Measurements from ENCODE around the gene LRRC26.
"Not testable (repeated sequence)": the region's sequence is repeated elsewhere in the genome, so short reads cannot be mapped to it uniquely, and the experiment has no call there.

Gene LRRC26

GRCh38 chr9:137135154-137135553, 34.7 kb downstream of the LRRC26 start:
- not testable (repeated sequence) for DNase-seq (ENCODE audit: low read depth)

DNA sequence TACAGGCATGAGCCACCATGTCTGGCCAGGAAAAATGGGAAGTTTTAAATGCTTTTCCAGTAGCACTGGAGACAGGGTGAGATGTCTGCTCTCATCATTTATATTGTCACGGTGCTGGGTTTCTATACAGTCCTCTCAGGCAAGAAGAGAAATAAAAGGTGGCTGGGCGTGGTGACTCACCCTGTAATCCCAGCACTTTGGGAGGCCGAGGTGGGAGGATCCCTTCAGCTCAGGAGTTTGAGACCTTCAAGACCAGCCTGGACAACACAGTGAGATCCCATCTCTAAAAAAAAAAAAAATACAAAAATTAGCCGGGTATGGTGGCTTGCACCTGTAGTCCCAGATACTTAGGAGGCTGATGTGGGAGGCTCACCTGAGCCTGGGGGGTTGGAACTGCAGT, 35.7 kb downstream of the LRRC26 start:
- no peak for DNase-seq (ENCODE audit: low read depth)

DNA sequence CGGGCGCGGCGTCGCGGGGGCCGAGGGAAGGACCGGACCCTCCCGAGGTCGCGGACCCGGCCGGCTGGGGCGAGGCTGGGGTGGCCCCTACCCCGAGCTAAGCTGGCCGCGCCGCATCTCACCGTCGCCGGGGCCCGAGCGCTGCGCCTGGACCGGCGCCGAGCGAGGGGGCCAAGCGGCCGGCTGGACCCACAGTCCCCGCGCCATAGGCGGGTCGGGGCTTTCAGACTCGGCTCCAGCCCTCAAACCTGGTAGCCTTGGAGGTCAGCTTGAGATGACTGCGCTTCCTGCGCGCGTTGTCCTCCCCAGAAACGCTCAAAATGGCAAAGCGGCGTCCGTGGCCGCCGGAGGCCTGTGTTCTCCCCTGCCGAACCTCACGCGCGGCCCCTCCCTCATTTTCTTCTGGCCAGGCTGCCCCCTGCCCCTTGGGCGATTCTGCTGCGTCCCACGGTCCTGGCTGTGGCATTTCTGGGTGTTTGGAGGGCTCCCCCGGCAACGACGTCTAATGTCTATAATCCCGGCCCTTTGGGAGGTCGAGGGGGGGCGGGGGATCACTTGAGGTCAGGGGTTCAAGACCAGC, 39.6 kb downstream of the LRRC26 start:
- DNase-seq (ENCODE audit: low read depth), result peak; percentile 33

DNA sequence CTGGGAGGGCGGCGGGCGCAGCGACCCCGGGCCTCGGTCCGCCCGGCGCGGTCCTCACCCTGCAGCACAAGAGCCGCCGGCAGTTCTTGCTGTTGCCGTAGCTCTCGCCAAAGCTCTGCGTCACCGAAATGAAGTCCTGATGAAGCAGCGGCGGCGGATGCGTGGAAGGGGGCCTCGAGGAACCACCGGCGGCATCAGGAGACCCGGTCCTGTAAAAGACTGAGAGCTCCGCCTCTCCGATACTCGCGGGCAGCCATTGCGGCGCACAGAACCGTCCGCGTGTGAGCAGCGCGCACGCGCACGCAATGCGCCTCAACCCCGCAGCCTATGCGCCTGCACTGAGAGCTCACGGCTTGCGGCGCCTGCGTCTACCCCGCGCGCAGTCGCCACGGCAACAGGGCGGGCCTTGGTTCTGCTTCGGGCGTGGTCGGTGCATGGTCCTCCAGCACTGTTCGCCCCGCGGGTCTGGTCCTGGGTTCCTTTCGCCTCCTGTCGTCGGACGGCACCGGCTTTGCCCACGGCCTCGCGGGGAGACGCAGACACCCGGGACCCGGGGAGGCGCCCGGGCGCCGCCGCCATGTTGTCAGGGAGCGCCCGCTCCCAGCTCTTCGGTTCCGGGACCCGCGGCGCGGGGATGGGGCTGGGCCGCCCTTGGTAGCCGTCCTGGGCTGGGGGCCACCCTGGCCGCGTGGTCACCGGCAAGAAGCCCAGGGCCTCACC, 40.2 kb downstream of the LRRC26 start:
- DNase-seq (ENCODE audit: low read depth), result peak; percentile 92

DNA sequence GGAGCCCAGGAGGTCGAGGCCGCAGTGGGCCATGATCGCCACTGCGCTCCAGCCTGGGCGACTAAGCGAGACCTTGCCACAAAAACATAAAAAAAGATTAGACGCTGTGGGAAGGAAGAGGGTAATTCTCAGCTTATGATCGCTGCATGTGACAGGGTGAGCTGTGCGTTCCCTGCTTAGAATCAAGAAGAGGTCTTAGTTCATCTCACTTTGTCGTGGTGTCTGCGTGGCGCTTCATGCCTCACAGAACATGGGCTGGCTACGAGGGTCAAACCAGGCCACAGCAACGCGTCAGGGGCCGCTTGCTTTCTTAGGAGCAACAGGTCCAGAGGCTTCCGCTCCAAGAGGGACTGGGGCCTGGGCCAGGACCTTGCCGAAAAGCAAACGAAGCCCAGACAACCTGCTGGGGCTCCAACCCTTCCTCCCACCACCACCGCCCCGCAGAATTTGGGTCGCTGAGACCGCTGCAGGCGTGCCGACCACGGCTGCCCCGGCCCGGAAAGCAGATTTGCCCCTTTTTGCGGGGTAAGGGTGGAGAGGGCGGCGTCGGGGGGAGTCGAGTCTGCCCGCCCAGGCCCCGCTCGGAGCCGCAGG, 40.9 kb downstream of the LRRC26 start:
- peak; percentile 36 for DNase-seq (ENCODE audit: low read depth)

GRCh38 chr9:137128158-137128861, 41.5 kb downstream of the LRRC26 start:
- no peak for DNase-seq (ENCODE audit: low read depth)

- DNase-seq (ENCODE audit: low read depth), result no peak
Measured at GRCh38 chr9:137127301-137128157, 42.3 kb downstream of the LRRC26 start.

GRCh38 chr9:137126786-137127185, 43.1 kb downstream of the LRRC26 start:
- DNase-seq (ENCODE audit: low read depth), result no peak

GRCh38 chr9:137123952-137124462, 45.8 kb downstream of the LRRC26 start:
- not testable (repeated sequence) for DNase-seq (ENCODE audit: low read depth)

- no peak for DNase-seq (ENCODE audit: low read depth)
Measured at GRCh38 chr9:137123468-137123837, 46.4 kb downstream of the LRRC26 start.

DNA sequence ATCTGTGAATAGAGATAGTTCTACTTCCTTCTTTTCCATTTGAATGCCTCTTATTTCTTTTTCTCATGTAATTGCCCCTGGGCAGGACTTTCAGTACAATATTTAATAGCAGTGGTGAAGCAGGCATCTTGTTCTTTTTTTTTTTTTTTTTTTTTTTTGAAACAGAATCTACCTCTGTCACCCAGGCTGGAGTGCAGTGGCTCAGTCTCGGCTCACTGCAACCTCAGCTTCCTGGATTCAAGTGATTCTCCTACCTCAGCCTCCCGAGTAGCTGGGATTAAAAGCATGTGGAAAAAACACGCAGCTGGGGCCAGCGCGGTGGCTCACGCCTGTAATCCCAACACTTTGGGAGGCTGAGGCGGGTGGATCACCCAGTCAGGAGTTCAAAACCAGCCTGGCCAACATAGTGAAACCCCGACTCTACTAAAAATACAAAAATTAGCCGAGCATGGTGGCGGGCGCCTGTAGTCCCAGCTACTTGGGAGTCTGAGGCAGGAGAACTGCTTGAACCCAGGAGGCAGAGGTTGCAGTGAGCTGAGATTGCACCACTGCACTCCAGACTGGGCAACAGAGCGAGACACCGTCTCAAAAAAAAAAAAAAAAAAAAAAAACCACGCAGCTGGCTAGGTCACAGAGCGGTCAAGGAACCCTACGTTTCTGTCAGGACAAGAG, 46.9 kb downstream of the LRRC26 start:
- not testable (repeated sequence) for DNase-seq (ENCODE audit: low read depth)

- not testable (repeated sequence) for DNase-seq (ENCODE audit: low read depth)
Measured at GRCh38 chr9:137121927-137122795, 47.7 kb downstream of the LRRC26 start.
